Mucosa of descending colon (tissue), 3 donors: ENCODE results near the gene LRP6. TPM values are rescaled to one million over a fixed set of nuclear protein-coding genes. Genes with fewer than 3 reads are reported as not detected.

ENCODE experiments used
- ATAC-seq: fragments of 200-7000 bp; cut with Tn5 transposase; one replicate; pipeline ENCODE4 v1.9.1; 2020; ENCODE audit warnings: mild to moderate bottlenecking, moderate library complexity
- DNase-seq, 3 donors: peaks; one replicate each; pipeline ENCODE4 v3.0.0-alpha.2; 2020
- H3K36me3 ChIP-seq: fragments of 200-600 bp; one replicate; pipeline ENCODE4 v1.8.0; 2021; ENCODE audit warnings: low read depth, mild to moderate bottlenecking
- H3K4me1 ChIP-seq: fragments of 200-600 bp; one replicate; pipeline ENCODE4 v1.8.0; 2021; ENCODE audit warnings: low read depth, mild to moderate bottlenecking
- H3K4me3 ChIP-seq: fragments of 200-600 bp; one replicate; pipeline ENCODE4 v1.8.0; 2021; ENCODE audit warnings: mild to moderate bottlenecking
- H3K9me3 ChIP-seq: fragments of 200-600 bp; one replicate; pipeline ENCODE4 v1.8.0; 2021; ENCODE audit warnings: mild to moderate bottlenecking
- CTCF ChIP-seq: fragments of 200-600 bp; IDR thresholded peaks from one replicate; pipeline ENCODE4 v1.8.0; 2022; ENCODE audit warnings: antibody characterized with exemption, mild to moderate bottlenecking
- intact Hi-C, 2 donors: fragments of 100-400 bp; cut with DNase I in 1 of 2; cut with micrococcal nuclease in 1 of 2; formaldehyde crosslinking; loops; one replicate each; pipeline versions ENCODE4 v1.11.0 to v1.11.1; 2022; cut with DNase I, micrococcal nuclease
- total RNA-seq, 3 donors: library from RNA; stranded (reverse); fragmentation: NEBNext Ultra II Directional in 2 of 3; extraction: Animal tissue kit (Norgen Biotek cat#: 25700) in 2 of 3; gene quantifications; one replicate each; pipeline versions ENCODE4 v1.2.1 to v1.2.4, GENCODE V29; 2021 to 2023
- donor health status: DM: no; HTN: no; CAD: no; lungs with moderate emphysema.
- donor health status: DM: no; HTN: no; CAD: no.
- donor health status: DM: no; HTN: yes; CAD: no.

Gene LRP6
- total RNA-seq, 3 donors from 2014 or later = 32.2 to 57.2 (median 37.2) TPM

DNA sequence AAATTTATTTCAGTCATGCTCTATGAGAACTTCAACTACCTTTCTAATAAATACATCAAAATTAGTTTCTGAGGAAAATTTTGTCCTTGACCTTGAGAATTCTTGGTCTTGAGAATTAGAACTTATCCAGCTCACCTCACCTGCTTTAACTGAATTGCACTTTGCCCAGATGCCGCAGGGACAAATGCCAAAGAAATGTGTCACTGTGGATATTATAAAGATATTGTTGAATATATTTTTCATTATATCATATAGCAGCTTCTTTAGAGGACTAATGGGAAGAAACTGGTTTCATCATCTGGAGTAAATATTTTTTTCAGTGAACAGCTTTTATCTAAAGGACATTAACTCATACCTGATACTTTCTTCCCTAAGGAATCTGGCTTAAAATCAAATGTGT, 54.1 kb downstream of the LRP6 start:
- no peaks in the 10 kb centered on the region for H3K9me3 ChIP-seq
- intact Hi-C loops = no loop called here
- peak; percentile 34 for ATAC-seq

GRCh38 chr12:12210983-12211382, 55.9 kb downstream of the LRP6 start:
- intact Hi-C loops = no loop called here
- TF ChIP-seq CTCF = no peak
- DNase-seq (no peak), ATAC-seq (no peak)
- no peak overlapping the region for H3K4me3 ChIP-seq
- peaks cover 8% of the 10 kb centered on the region for H3K4me1 ChIP-seq
- no peaks in the 10 kb centered on the region for H3K9me3 ChIP-seq
- H3K36me3 ChIP-seq = no peaks in the 10 kb centered on the region

More for the DNA sequence above, 54.1 kb downstream of the LRP6 start:
- no peaks in the 10 kb centered on the region for H3K36me3 ChIP-seq
- peak in 1 of 3 donors; percentile 61 for DNase-seq
- H3K4me3 ChIP-seq = no peak overlapping the region
- TF ChIP-seq CTCF = no peak
- peaks cover 13% of the 10 kb centered on the region for H3K4me1 ChIP-seq

DNA sequence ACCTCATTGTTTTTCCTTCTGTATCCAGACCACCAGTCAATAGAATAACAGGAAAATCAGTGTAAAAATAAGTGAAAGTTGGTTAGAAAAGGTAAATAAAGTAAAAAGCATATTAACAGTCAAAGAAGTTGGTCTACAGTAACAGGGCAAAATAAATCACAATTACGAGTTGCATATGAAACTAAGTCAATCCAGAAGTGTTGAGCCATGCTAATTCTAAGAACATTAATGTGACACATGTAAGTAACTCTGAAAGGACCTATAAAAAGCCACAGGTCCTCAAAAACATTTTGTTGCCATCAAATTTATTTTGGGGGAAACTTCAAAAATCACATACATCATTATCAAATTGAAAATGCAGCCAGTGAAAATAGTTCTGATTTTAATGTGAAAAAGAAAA, 56.4 kb downstream of the LRP6 start:
- no peak for TF ChIP-seq CTCF
- ATAC-seq (no peak), DNase-seq (no peak)
- intact Hi-C loops = no loop called here
- no peaks in the 10 kb centered on the region for H3K36me3 ChIP-seq
- no peak overlapping the region for H3K4me3 ChIP-seq
- H3K9me3 ChIP-seq = no peaks in the 10 kb centered on the region
- peaks cover 8% of the 10 kb centered on the region for H3K4me1 ChIP-seq

GRCh38 chr12:12209675-12210074, 57.2 kb downstream of the LRP6 start:
- no peaks in the 10 kb centered on the region for H3K9me3 ChIP-seq
- H3K4me3 ChIP-seq = no peak overlapping the region
- DNase-seq (no peak), ATAC-seq (peak; percentile 76)
- no peak for TF ChIP-seq CTCF
- H3K4me1 ChIP-seq = peaks cover 6% of the 10 kb centered on the region
- intact Hi-C loops = no loop called here
- no peaks in the 10 kb centered on the region for H3K36me3 ChIP-seq

DNA sequence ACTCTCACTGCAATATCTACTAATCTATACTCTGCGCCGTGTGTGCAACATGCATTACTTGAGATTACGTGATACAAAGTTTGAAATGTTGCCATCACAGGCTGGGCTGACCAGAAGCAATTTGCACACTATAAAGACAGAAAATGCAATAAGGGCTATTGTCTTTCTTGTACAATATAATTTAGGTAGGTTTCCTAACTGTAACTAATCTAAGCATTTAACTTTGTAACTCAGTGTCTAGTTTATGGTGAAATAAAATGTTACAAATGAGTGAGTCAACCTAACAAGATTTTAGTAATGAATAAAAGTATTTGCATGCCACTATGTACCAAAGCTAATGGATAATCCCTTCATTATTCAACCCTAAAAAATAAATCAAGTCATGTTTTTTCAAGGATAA, 57.8 kb downstream of the LRP6 start:
- H3K9me3 ChIP-seq = no peaks in the 10 kb centered on the region
- TF ChIP-seq CTCF = no peak
- no peak overlapping the region for H3K4me3 ChIP-seq
- intact Hi-C loops = no loop called here
- H3K36me3 ChIP-seq = no peaks in the 10 kb centered on the region
- peaks cover 6% of the 10 kb centered on the region for H3K4me1 ChIP-seq
- peak; percentile 79 for ATAC-seq
- DNase-seq = peak in 1 of 3 donors; percentile 13

GRCh38 chr12:12207746-12208145, 59.1 kb downstream of the LRP6 start:
- Histone ChIP-seq H3K4me1 (peaks cover 6% of the 10 kb centered on the region), H3K4me3 (no peak overlapping the region), H3K36me3 (no peaks in the 10 kb centered on the region), H3K9me3 (no peaks in the 10 kb centered on the region)
- no peak for DNase-seq
- ATAC-seq = no peak
- TF ChIP-seq CTCF = no peak
- intact Hi-C loops = no loop called here
